Epithelial cell of umbilical artery (primary cell): Measurements from ENCODE around the gene SCN9A. TPM values are rescaled to one million over a fixed set of nuclear protein-coding genes. Genes with fewer than 3 reads are reported as not detected.

Experiments
- total RNA-seq: library from RNA; depleted of rRNA; stranded (reverse); fragments of >200 nt; gene quantifications from 2 replicates; pipeline ENCODE4 v1.2.3, GENCODE V29; 2014

Gene SCN9A
- 1.9 and 2.6 TPM in 2 replicates for total RNA-seq

GRCh38 chr2:166375736-166376487 lies at the start of gene SCN9A:
SCN9A (minus strand) TSS chr2:166375944; CDS start chr2:166311756, 64,188 bp downstream.

Other genes with a start within 250 kb of the SCN9A start
- gene SCN1A, start 247.9 kb downstream of the SCN9A start, total RNA-seq: under 0.01 TPM in 1 of 2 replicates, not detected in the other
- under 0.01 TPM in 1 of 2 replicates, not detected in the other for gene SCN7A, start 118.3 kb upstream of the SCN9A start, total RNA-seq